Nephron (organoid): ENCODE measurements around the gene CCNY.
A peak's percentile ranks its signal among the peaks of the same experiment; 100 is the strongest.
"Not testable (repeated sequence)": the region's sequence is repeated elsewhere in the genome, so short reads cannot be mapped to it uniquely, and the experiment has no call there.

Source experiments
- H3K27ac Mint-ChIP-seq, 3 experiments: 2 replicates each; pipeline ENCODE4 v1.8.0; 2020; ENCODE audit warnings: mixed read lengths in 3 of 3, mild to moderate bottlenecking in 2 of 3, moderate library complexity in 1 of 3
- H3K27me3 Mint-ChIP-seq: 2 replicates; pipeline ENCODE4 v1.8.0; 2021; ENCODE audit warnings: low read depth, mild to moderate bottlenecking, moderate library complexity, mixed read lengths
- H3K36me3 Mint-ChIP-seq: 2 replicates; pipeline ENCODE4 v1.8.0; 2020; ENCODE audit warnings: low read depth, mixed read lengths
- H3K4me1 Mint-ChIP-seq: 2 replicates; pipeline ENCODE4 v1.8.0; 2020; ENCODE audit warnings: mixed read lengths
- H3K4me3 Mint-ChIP-seq, 3 experiments: 2 replicates each; pipeline ENCODE4 v1.8.0; 2020; ENCODE audit warnings: mild to moderate bottlenecking in 3 of 3, mixed read lengths in 3 of 3, moderate library complexity in 2 of 3
- H3K9me3 Mint-ChIP-seq: 2 replicates; pipeline ENCODE4 v1.8.0; 2020; ENCODE audit warnings: mixed read lengths
- TF ChIP-seq, protein P1 (sequence below), 3 experiments: fragments of 200-600 bp; sonication (generic); IDR thresholded peaks; one replicate each; pipeline ENCODE4 v1.5.0; 2021; ENCODE audit warnings: antibody characterized with exemption in 3 of 3; ENCODE audit not compliant: unreplicated experiment in 3 of 3

The CCNY gene

DNA sequence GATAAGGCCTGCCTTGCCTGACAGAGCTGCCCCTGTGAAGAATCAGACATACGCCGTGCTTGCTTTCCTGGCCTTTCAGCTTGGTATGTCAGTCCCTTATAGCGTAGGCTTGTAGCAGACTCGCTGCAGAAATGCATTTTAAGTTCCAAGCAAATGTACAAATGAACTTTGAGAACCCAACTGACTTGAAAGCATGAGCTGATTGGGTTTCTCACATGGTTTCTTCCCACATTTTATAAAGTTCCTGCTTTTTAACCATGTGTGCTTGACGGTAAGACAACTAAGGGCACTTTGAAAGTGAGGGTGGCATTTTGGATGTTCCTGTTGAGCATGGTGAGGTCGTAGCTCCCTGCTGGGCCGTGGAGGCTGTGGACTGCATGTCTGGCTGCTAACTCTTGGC, 62.6 kb downstream of the CCNY start:
- H3K27ac Mint-ChIP-seq: peak overlapping the region in 2 of 3 experiments; percentile 55 to 63
- H3K4me3 Mint-ChIP-seq: no peak overlapping the region
- H3K9me3 Mint-ChIP-seq: no peaks in the 10 kb centered on the region
- H3K27me3 Mint-ChIP-seq: no peaks in the 10 kb centered on the region
- peaks cover 62% of the 10 kb centered on the region for H3K4me1 Mint-ChIP-seq
- no peaks in the 10 kb centered on the region for H3K36me3 Mint-ChIP-seq
- TF ChIP-seq, protein P1, sequence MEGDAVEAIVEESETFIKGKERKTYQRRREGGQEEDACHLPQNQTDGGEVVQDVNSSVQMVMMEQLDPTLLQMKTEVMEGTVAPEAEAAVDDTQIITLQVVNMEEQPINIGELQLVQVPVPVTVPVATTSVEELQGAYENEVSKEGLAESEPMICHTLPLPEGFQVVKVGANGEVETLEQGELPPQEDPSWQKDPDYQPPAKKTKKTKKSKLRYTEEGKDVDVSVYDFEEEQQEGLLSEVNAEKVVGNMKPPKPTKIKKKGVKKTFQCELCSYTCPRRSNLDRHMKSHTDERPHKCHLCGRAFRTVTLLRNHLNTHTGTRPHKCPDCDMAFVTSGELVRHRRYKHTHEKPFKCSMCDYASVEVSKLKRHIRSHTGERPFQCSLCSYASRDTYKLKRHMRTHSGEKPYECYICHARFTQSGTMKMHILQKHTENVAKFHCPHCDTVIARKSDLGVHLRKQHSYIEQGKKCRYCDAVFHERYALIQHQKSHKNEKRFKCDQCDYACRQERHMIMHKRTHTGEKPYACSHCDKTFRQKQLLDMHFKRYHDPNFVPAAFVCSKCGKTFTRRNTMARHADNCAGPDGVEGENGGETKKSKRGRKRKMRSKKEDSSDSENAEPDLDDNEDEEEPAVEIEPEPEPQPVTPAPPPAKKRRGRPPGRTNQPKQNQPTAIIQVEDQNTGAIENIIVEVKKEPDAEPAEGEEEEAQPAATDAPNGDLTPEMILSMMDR (IDR thresholded peaks at IDR 0.05; ENCODE audit: unreplicated experiment in 3 of 3): no peak

GRCh38 chr10:35399414-35400009, 63.2 kb downstream of the CCNY start:
- H3K27ac Mint-ChIP-seq: peak overlapping the region in 2 of 3 experiments; percentile 14 to 28
- H3K27me3 Mint-ChIP-seq: no peaks in the 10 kb centered on the region
- peaks cover 55% of the 10 kb centered on the region for H3K4me1 Mint-ChIP-seq
- no peaks in the 10 kb centered on the region for H3K36me3 Mint-ChIP-seq
- no peak overlapping the region for H3K4me3 Mint-ChIP-seq
- H3K9me3 Mint-ChIP-seq: no peaks in the 10 kb centered on the region
- TF ChIP-seq, protein P1 (IDR thresholded peaks at IDR 0.05; ENCODE audit: unreplicated experiment in 3 of 3): no peak

DNA sequence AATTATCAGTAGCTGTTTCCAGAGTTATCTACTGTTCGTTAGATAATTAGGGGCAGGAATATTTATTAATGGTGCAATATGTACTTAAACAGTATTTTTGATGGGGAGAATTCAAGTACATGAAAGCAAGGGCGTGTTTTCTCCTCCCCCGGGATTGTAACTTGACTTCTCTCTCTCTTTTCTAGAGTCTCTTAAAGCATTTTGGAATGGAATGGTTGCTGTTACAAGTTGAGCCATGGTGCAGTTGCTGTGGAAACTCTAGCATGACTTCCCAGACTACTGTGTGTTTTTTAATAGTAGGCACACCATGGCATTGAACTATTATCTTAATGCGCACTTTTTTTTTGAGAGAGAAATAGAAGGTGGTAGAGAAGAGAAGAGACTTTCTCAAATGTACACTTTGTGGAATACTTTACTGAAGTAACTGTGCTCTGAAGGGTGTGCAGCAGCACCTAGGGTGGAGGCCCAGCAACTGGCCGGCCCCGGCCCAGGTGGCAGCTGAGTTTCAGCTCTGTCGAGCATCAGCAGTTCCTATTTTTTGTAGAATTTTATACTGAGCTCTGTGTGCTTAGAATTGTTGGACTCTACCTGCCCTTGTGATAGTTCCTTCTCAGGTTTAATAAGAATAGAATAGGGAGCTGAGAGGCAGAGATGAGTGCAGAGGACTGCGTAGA, 64.4 kb downstream of the CCNY start:
- H3K4me3 Mint-ChIP-seq: no peak overlapping the region
- H3K27ac Mint-ChIP-seq: no peak overlapping the region
- no peaks in the 10 kb centered on the region for H3K27me3 Mint-ChIP-seq
- TF ChIP-seq, protein P1 (IDR thresholded peaks at IDR 0.05; ENCODE audit: unreplicated experiment in 3 of 3): no peak
- peaks cover 43% of the 10 kb centered on the region for H3K4me1 Mint-ChIP-seq
- H3K36me3 Mint-ChIP-seq: no peaks in the 10 kb centered on the region
- H3K9me3 Mint-ChIP-seq: no peaks in the 10 kb centered on the region

- not testable (repeated sequence) for H3K4me3 Mint-ChIP-seq, H3K9me3 Mint-ChIP-seq, H3K27me3 Mint-ChIP-seq, H3K27ac Mint-ChIP-seq, H3K36me3 Mint-ChIP-seq
- H3K4me1 Mint-ChIP-seq: peaks cover 33% of the 10 kb centered on the region
Observed at GRCh38 chr10:35403491-35403890, 67.2 kb downstream of the CCNY start.

DNA sequence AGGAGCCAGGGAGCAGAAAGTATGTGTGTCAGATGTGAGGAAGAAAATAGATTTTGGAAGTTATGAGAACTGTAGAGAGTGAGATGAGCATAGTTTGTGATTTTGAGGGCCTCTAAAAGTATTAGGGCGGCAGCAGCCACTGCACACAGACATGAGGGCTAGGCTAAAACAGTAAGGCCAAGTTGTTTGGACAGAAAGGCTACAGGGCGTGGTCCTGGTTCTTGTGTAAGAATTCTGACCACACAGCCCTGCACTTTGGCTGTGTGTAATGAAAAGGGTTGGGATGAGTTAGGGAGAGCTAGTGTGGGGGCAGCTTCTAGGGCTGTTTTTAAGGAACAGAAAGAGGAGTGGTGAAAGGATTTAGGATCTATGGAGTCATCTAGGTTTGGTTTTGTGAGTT, 67.8 kb downstream of the CCNY start:
- not testable (repeated sequence) for H3K9me3 Mint-ChIP-seq, H3K36me3 Mint-ChIP-seq, H3K27me3 Mint-ChIP-seq, H3K27ac Mint-ChIP-seq, H3K4me3 Mint-ChIP-seq
- peaks cover 33% of the 10 kb centered on the region for H3K4me1 Mint-ChIP-seq

DNA sequence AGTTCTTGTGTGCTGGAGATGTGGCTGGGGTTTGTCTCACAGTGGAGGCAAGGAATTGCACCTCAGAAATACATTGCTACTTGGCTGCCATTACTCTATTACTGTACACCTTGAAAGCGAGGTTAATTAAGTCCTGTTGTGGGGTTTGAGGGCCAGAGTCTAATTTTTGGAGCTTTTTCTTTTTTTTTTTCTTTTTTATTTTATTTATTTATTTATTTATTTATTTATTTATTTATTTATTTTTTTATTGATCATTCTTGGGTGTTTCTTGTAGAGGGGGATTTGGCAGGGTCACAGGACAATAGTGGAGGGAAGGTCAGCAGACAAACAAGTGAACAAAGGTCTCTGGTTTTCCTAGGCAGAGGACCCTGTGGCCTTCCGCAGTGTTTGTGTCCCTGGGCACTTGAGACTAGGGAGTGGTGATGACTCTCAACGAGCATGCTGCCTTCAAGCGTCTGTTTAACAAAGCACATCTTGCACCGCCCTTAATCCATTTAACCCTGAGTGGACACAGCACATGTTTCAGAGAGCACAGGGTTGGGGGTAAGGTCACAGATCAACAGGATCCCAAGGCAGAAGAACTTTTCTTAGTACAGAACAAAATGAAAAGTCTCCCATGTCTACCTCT, 69.8 kb downstream of the CCNY start:
- H3K27ac Mint-ChIP-seq, H3K36me3 Mint-ChIP-seq, H3K4me3 Mint-ChIP-seq, H3K9me3 Mint-ChIP-seq, H3K27me3 Mint-ChIP-seq: not testable (repeated sequence)
- H3K4me1 Mint-ChIP-seq: peaks cover 42% of the 10 kb centered on the region

DNA sequence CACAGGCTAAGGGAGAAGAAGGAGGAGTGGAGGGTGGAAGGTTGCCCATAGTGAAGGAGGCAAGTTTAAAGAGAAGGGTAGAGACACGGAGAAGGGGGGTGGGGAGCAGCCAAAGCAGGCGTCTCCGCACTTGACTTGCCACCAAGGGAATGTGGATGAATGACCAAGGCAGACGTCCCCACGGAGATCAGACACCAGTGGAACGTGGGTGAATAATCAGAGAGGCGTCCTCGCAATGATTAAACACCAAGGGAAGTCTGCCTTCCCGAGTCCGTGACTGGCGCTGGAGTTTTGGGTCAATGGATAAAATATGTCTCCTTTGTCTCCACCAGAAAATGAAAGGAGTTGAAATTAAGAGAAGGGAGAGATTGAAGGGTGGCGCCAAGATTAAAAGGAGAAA, 71.4 kb downstream of the CCNY start:
- Mint-ChIP-seq H3K27ac (peak overlapping the region in 2 of 3 experiments; percentile 19 to 68), H3K4me1 (peaks cover 42% of the 10 kb centered on the region)
- H3K4me3 Mint-ChIP-seq, H3K9me3 Mint-ChIP-seq, H3K27me3 Mint-ChIP-seq, H3K36me3 Mint-ChIP-seq: not testable (repeated sequence)

GRCh38 chr10:35409094-35409582, 72.8 kb downstream of the CCNY start:
- Mint-ChIP-seq H3K36me3 (no peaks in the 10 kb centered on the region), H3K27ac (peak overlapping the region; percentile 49 to 68 (median 63)), H3K27me3 (no peaks in the 10 kb centered on the region), H3K4me3 (peak overlapping the region in 1 of 3 experiments; percentile 13), H3K4me1 (peaks cover 44% of the 10 kb centered on the region), H3K9me3 (no peaks in the 10 kb centered on the region)
- TF ChIP-seq, protein P1 (IDR thresholded peaks at IDR 0.05; ENCODE audit: unreplicated experiment in 3 of 3): no peak
